Body of pancreas (tissue), 4 donors: ENCODE measurements around the gene MISP.

Experiments used
- POLR2A ChIP-seq, 3 donors: fragments of 450-650 bp; IDR thresholded peaks; one replicate each; pipeline ENCODE4 v1.6.1; 2016; ENCODE audit warnings: antibody characterized with exemption in 3 of 3, mild to moderate bottlenecking in 2 of 3
- TF ChIP-seq, protein P1 (sequence below), 7 experiments: fragments of 450-650 bp in 4 of 7; fragments of 200-600 bp in 3 of 7; sonication (generic) in 3 of 7; IDR thresholded peaks; one replicate each; pipeline ENCODE4 v1.5.1; 2016 to 2019; ENCODE audit warnings: antibody characterized with exemption in 7 of 7

DNA sequence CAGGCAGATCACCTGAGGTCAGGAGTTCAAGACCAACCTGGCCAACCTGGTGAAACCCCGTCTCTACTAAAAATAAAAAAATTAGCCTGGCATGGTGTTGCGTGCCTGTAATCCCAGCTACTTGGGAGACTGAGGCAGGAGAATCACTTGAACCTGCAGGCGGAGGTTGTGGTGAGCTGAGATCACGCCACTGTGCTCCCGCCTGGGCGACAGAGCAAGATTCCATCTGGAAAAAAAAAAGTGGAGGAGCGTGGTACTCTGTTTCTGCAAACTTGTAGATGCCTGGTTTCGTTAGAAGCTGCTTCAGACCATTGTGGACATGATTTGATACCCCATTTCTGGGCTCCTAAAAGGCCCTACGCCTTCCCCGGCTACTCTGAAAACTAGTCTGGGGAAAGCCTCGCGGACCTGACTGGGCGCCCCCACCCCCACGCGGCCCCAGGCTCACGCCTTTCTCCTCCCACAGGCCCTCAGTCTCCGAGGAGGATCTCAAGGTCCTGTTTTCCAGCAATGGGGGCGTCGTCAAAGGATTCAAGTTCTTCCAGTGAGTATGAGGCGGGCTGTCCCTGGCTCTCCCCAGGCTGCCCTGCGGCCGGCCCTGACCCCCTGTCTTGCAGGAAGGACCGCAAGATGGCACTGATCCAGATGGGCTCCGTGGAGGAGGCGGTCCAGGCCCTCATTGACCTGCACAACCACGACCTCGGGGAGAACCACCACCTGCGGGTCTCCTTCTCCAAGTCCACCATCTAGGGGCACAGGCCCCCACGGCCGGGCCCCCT, 59.4 kb downstream of the MISP start:
- TF ChIP-seq, protein P1, sequence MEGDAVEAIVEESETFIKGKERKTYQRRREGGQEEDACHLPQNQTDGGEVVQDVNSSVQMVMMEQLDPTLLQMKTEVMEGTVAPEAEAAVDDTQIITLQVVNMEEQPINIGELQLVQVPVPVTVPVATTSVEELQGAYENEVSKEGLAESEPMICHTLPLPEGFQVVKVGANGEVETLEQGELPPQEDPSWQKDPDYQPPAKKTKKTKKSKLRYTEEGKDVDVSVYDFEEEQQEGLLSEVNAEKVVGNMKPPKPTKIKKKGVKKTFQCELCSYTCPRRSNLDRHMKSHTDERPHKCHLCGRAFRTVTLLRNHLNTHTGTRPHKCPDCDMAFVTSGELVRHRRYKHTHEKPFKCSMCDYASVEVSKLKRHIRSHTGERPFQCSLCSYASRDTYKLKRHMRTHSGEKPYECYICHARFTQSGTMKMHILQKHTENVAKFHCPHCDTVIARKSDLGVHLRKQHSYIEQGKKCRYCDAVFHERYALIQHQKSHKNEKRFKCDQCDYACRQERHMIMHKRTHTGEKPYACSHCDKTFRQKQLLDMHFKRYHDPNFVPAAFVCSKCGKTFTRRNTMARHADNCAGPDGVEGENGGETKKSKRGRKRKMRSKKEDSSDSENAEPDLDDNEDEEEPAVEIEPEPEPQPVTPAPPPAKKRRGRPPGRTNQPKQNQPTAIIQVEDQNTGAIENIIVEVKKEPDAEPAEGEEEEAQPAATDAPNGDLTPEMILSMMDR (IDR thresholded peaks at IDR 0.05): no peak
- TF ChIP-seq POLR2A (IDR thresholded peaks at IDR 0.05): no peak
